ENCODE measurements around the gene MAPK10. TPM values are rescaled to one million over a fixed set of nuclear protein-coding genes. Genes with fewer than 3 reads are reported as not detected.

The MAPK10 gene
- total and polyA plus RNA-seq, 4 donors, result 3.3 to 109 (median 24.5) TPM

DNA sequence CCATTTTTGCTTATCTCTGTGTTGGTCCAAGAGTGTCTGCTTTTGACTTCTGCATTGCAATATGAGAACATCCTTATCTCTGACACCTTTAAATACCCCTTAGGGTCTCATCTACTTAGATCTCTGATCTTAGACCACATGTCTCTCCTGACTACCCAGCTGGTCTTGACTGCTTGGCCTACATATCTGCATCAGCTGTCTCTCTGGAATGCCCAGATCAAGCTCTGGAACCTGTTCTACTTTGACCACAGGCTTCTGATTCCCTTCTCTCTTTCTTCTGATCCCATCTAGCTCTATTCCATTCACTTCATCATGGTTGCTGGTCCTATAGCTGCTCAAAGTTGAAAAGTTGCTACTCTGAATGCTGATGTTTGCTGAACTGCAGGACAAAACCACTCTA is 301.2 kb downstream of the MAPK10 start:
- no peak overlapping the region for H3K27ac ChIP-seq (ENCODE audit: low read depth in 1 of 2, low read length in 1 of 2)
- ATAC-seq (ENCODE audit: insufficient read depth, low FRiP score) (no peak), DNase-seq (no peak)
- no peaks in the 10 kb centered on the region for H3K27me3 ChIP-seq (ENCODE audit: control insufficient read depth in 3 of 3, insufficient read depth in 3 of 3, low read length in 2 of 3)
- no peaks in the 10 kb centered on the region for H3K4me1 ChIP-seq (ENCODE audit: control insufficient read depth in 5 of 5, insufficient read depth in 5 of 5, low read length in 5 of 5)
- no peak overlapping the region for H3K9ac ChIP-seq (ENCODE audit: insufficient read depth in 1 of 2, low read length in 2 of 2)
- no peak overlapping the region for H3K4me3 ChIP-seq
- no peaks in the 10 kb centered on the region for H3K36me3 ChIP-seq (ENCODE audit: control insufficient read depth in 4 of 4, insufficient read depth in 4 of 4, low read length in 4 of 4)
- no peaks in the 10 kb centered on the region for H3K9me3 ChIP-seq (ENCODE audit: control insufficient read depth in 4 of 4, insufficient read depth in 3 of 4, low read length in 3 of 4)
- TF ChIP-seq, protein P1, sequence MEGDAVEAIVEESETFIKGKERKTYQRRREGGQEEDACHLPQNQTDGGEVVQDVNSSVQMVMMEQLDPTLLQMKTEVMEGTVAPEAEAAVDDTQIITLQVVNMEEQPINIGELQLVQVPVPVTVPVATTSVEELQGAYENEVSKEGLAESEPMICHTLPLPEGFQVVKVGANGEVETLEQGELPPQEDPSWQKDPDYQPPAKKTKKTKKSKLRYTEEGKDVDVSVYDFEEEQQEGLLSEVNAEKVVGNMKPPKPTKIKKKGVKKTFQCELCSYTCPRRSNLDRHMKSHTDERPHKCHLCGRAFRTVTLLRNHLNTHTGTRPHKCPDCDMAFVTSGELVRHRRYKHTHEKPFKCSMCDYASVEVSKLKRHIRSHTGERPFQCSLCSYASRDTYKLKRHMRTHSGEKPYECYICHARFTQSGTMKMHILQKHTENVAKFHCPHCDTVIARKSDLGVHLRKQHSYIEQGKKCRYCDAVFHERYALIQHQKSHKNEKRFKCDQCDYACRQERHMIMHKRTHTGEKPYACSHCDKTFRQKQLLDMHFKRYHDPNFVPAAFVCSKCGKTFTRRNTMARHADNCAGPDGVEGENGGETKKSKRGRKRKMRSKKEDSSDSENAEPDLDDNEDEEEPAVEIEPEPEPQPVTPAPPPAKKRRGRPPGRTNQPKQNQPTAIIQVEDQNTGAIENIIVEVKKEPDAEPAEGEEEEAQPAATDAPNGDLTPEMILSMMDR (IDR thresholded peaks at IDR 0.05; ENCODE audit: control extremely low read depth, extremely low read depth), result no peak

- ATAC-seq (ENCODE audit: insufficient read depth, low FRiP score) (no peak), DNase-seq (no peak)
- WGBS, 2 donors, result 35 to 50% methylated on average over 1 of the region's 1 CpG
- H3K4me3 ChIP-seq, result no peak overlapping the region
- TF ChIP-seq, protein P1 (IDR thresholded peaks at IDR 0.05; ENCODE audit: control extremely low read depth, extremely low read depth), result no peak
- H3K27ac ChIP-seq (ENCODE audit: low read depth in 1 of 2, low read length in 1 of 2), result no peak overlapping the region
- no peaks in the 10 kb centered on the region for H3K36me3 ChIP-seq (ENCODE audit: control insufficient read depth in 4 of 4, insufficient read depth in 4 of 4, low read length in 4 of 4)
- H3K9me3 ChIP-seq (ENCODE audit: control insufficient read depth in 4 of 4, insufficient read depth in 3 of 4, low read length in 3 of 4), result no peaks in the 10 kb centered on the region
- H3K9ac ChIP-seq (ENCODE audit: insufficient read depth in 1 of 2, low read length in 2 of 2), result no peak overlapping the region
- no peaks in the 10 kb centered on the region for H3K4me1 ChIP-seq (ENCODE audit: control insufficient read depth in 5 of 5, insufficient read depth in 5 of 5, low read length in 5 of 5)
- H3K27me3 ChIP-seq (ENCODE audit: control insufficient read depth in 3 of 3, insufficient read depth in 3 of 3, low read length in 2 of 3), result no peaks in the 10 kb centered on the region
Measured at GRCh38 chr4:86055898-86056297, 304.0 kb downstream of the MAPK10 start.

DNA sequence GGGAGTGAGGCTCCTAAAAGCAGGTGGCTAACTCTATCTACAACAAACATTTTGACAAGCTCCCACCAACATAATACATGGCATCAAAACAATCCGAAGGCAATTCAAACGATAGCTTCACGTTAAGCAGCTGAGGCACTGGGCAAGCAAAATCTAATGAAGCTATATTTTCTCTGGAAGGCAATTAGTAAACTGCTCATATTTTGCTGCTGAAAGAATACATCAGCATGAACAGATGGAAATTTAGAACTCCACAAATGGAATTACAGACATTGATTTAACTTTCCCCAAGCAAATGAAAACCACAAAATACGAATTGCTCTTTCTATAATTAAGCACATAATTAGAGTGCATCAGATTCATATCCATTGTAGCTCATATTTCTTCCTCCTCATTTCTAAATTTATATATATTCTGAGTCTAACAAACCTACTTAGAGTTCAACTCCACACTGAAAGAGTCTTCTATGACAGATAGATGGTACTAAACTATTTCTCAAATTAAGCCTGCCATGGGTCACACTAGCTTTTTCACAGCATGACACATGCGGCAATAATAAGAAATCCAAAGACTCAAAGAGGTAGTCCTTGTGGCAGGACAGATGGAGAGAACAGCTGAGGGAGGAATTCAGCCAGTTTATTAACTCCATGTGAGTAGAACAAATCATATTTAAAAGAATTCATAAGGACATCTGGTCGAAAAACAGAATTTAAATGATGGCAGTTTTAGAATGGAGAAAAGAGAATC is 305.4 kb downstream of the MAPK10 start:
- H3K9me3 ChIP-seq (ENCODE audit: control insufficient read depth in 4 of 4, insufficient read depth in 3 of 4, low read length in 3 of 4), result no peaks in the 10 kb centered on the region
- no peak for DNase-seq
- no peak overlapping the region for H3K27ac ChIP-seq (ENCODE audit: low read depth in 1 of 2, low read length in 1 of 2)
- H3K9ac ChIP-seq (ENCODE audit: insufficient read depth in 1 of 2, low read length in 2 of 2), result no peak overlapping the region
- H3K4me3 ChIP-seq, result no peak overlapping the region
- H3K36me3 ChIP-seq (ENCODE audit: control insufficient read depth in 4 of 4, insufficient read depth in 4 of 4, low read length in 4 of 4), result peaks cover 0 to 2% (median 0%) of the 10 kb centered on the region in 4 donors
- H3K4me1 ChIP-seq (ENCODE audit: control insufficient read depth in 5 of 5, insufficient read depth in 5 of 5, low read length in 5 of 5), result no peaks in the 10 kb centered on the region
- WGBS, 2 donors, result 84 to 89% methylated on average over 6 of the region's 6 CpGs
- TF ChIP-seq, protein P1 (IDR thresholded peaks at IDR 0.05; ENCODE audit: control extremely low read depth, extremely low read depth), result no peak
- ATAC-seq (ENCODE audit: insufficient read depth, low FRiP score), result no peak
- no peaks in the 10 kb centered on the region for H3K27me3 ChIP-seq (ENCODE audit: control insufficient read depth in 3 of 3, insufficient read depth in 3 of 3, low read length in 2 of 3)

DNA sequence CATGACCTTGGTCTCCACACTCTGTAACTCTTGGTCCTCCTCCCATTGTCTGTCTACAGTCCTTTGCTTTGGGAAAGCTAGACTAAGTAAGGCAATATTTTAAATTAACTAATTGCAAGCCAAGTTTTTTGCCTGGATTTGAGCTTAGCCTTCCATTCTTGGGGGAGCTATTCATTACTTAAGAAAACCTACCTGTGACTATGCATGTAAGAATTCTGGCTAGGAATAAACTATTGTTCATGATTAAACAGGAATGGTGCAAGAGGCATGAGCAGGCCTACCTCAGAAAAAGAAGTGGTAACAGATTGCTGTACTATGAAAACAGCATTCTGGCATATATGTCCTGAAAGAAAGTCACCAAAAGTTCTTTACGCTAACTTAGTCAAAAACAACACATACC is 309.4 kb downstream of the MAPK10 start:
- DNase-seq (no peak), ATAC-seq (ENCODE audit: insufficient read depth, low FRiP score) (no peak)
- no peaks in the 10 kb centered on the region for H3K27me3 ChIP-seq (ENCODE audit: control insufficient read depth in 3 of 3, insufficient read depth in 3 of 3, low read length in 2 of 3)
- peaks cover 0 to 2% (median 0%) of the 10 kb centered on the region in 4 donors for H3K36me3 ChIP-seq (ENCODE audit: control insufficient read depth in 4 of 4, insufficient read depth in 4 of 4, low read length in 4 of 4)
- H3K27ac ChIP-seq (ENCODE audit: low read depth in 1 of 2, low read length in 1 of 2), result no peak overlapping the region
- no peaks in the 10 kb centered on the region for H3K4me1 ChIP-seq (ENCODE audit: control insufficient read depth in 5 of 5, insufficient read depth in 5 of 5, low read length in 5 of 5)
- TF ChIP-seq, protein P1 (IDR thresholded peaks at IDR 0.05; ENCODE audit: control extremely low read depth, extremely low read depth), result no peak
- no peak overlapping the region for H3K9ac ChIP-seq (ENCODE audit: insufficient read depth in 1 of 2, low read length in 2 of 2)
- WGBS, 2 donors, result 94 to 98% methylated on average over 1 of the region's 1 CpG
- no peak overlapping the region for H3K4me3 ChIP-seq
- H3K9me3 ChIP-seq (ENCODE audit: control insufficient read depth in 4 of 4, insufficient read depth in 3 of 4, low read length in 3 of 4), result no peaks in the 10 kb centered on the region
